Thyroid gland (tissue), 4 donors: ENCODE measurements around the gene HEBP1. TPM values are rescaled to one million over a fixed set of nuclear protein-coding genes. Genes with fewer than 3 reads are reported as not detected.

Source experiments
- DNase-seq, 2 donors: peaks; one replicate each; pipeline ENCODE4 v3.0.0-alpha.2; 2019
- H3K27ac ChIP-seq, 3 donors: fragments of 200-600 bp; sonication (generic); 1 replicate in 2 of 3; 2 replicates in 1 of 3; pipeline ENCODE4 v1.5.1; 2016 to 2019; ENCODE audit warnings: mild to moderate bottlenecking in 1 of 3, moderate library complexity in 1 of 3
- H3K27me3 ChIP-seq: fragments of 200-600 bp; sonication (generic); one replicate; pipeline ENCODE4 v1.5.1; 2019
- H3K36me3 ChIP-seq, 2 donors: fragments of 200-600 bp; sonication (generic); one replicate each; pipeline ENCODE4 v1.5.1; 2016 to 2019
- H3K4me1 ChIP-seq, 2 donors: fragments of 200-600 bp; sonication (generic); one replicate each; pipeline ENCODE4 v1.5.1; 2017 to 2019
- H3K4me3 ChIP-seq, 3 donors: fragments of 200-600 bp; sonication (generic); replicated peaks in 1 of 3; 1 replicate in 2 of 3; 2 replicates in 1 of 3; pipeline ENCODE4 v1.5.1; 2016; ENCODE audit warnings: mild to moderate bottlenecking in 1 of 3
- H3K9me3 ChIP-seq: fragments of 200-600 bp; sonication (generic); one replicate; pipeline ENCODE4 v1.5.1; 2017
- CTCF ChIP-seq, 6 experiments: fragments of 200-600 bp in 3 of 6; fragments of 450-650 bp in 3 of 6; sonication (generic) in 3 of 6; IDR thresholded peaks; one replicate each; pipeline ENCODE4 v1.5.1; 2016 to 2019; ENCODE audit warnings: antibody characterized with exemption in 6 of 6, mild to moderate bottlenecking in 2 of 6, inconsistent platforms in 1 of 6, moderate library complexity in 1 of 6
- POLR2A ChIP-seq, 2 donors: fragments of 450-650 bp; IDR thresholded peaks; one replicate each; pipeline ENCODE4 v1.6.1; 2017; ENCODE audit warnings: antibody characterized with exemption in 2 of 2, mild to moderate bottlenecking in 2 of 2, moderate library complexity in 1 of 2
- WGBS, 2 donors: methylation state at CpG; one replicate each; pipeline ENCODE4 v1.1.5; 2017; 5-methylcytosine and 5-hydroxymethylcytosine counted together
- intact Hi-C: fragments of 100-400 bp; cut with DNase I; formaldehyde crosslinking; loops from one replicate; pipeline ENCODE4 v1.15.1; 2023
- total RNA-seq, 4 donors: library from RNA; depleted of rRNA; stranded (reverse); fragments of >200 nt; gene quantifications; one replicate each; pipeline ENCODE4 v1.2.3, GENCODE V29; 2016

HEBP1 gene
- total RNA-seq, 4 donors from 2014 or later: 80.4 to 125 (median 91.3) TPM

GRCh38 chr12:12958886-12959285, 41.2 kb downstream of the HEBP1 start:
- no peak overlapping the region for H3K27ac ChIP-seq
- intact Hi-C loops: no loop called here
- no peak for DNase-seq
- peaks cover 0 to 10% of the 10 kb centered on the region in 2 donors for H3K4me1 ChIP-seq
- TF ChIP-seq POLR2A (IDR thresholded peaks at IDR 0.05) (no peak), CTCF (IDR thresholded peaks at IDR 0.05) (no peak)
- 72 to 75% methylated on average over 7 of the region's 7 CpGs for WGBS, 2 donors
- no peaks in the 10 kb centered on the region for H3K9me3 ChIP-seq
- H3K4me3 ChIP-seq: no peak overlapping the region
- H3K36me3 ChIP-seq: no peaks in the 10 kb centered on the region
- H3K27me3 ChIP-seq: no peaks in the 10 kb centered on the region

DNA sequence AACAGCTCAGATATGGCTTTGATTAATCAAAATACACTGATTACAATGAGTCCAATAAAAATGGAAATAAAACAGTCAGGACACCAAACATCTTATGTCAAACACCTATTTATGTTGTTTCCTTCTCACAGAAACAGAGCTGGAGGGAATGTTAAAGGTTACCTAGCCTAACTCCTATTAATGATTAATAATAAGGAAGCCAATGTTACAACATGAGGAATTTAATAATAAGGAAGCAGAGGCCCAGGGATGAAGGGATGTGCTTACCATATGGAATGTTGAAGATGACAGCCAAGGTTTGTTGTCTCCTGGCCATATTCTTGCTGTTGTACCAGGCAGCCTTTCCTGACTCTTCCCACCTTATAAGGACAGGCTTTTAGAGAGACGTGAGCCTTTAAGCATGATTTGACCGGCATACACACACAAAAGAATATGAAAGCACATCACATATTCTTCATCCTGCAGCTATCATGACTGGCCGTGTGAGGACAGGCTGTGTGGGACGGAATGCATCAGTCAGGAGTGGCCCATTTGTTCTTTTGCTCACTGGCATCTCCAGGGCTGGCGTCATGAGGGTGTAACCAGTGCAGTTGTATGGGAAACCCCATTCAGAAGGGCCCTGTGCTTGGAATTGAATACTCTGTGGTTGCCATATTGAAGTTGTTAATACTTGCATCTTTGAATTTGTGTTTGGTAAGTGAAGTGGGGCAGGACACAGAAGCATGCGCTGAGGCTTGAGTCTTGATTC, 45.0 kb downstream of the HEBP1 start:
- Histone ChIP-seq H3K4me3 (no peak overlapping the region), H3K9me3 (no peaks in the 10 kb centered on the region), H3K4me1 (peaks cover 0 to 10% of the 10 kb centered on the region in 2 donors), H3K27ac (no peak overlapping the region), H3K36me3 (no peaks in the 10 kb centered on the region), H3K27me3 (no peaks in the 10 kb centered on the region)
- 93 to 95% methylated on average over 6 of the region's 6 CpGs for WGBS, 2 donors
- TF ChIP-seq CTCF (IDR thresholded peaks at IDR 0.05) (no peak), POLR2A (IDR thresholded peaks at IDR 0.05) (no peak)
- intact Hi-C loops: no loop called here
- DNase-seq: no peak

- no peak overlapping the region for H3K4me3 ChIP-seq
- H3K27me3 ChIP-seq: no peaks in the 10 kb centered on the region
- no peaks in the 10 kb centered on the region for H3K9me3 ChIP-seq
- 35% methylated on average over 4 of the region's 4 CpGs for WGBS, 2 donors
- no peak overlapping the region for H3K27ac ChIP-seq
- TF ChIP-seq CTCF (IDR thresholded peaks at IDR 0.05): no peak
- TF ChIP-seq POLR2A (IDR thresholded peaks at IDR 0.05): no peak
- DNase-seq: peak; percentile 10 to 38
- intact Hi-C loops: no loop called here
- H3K4me1 ChIP-seq: peaks cover 0 to 10% of the 10 kb centered on the region in 2 donors
- H3K36me3 ChIP-seq: no peaks in the 10 kb centered on the region
These were observed 45.7 kb downstream of the HEBP1 start for GRCh38 chr12:12954356-12954755.

GRCh38 chr12:12952036-12952435, 48.0 kb downstream of the HEBP1 start, which contains the start of gene GPRC5D:
GPRC5D (minus strand) TSS chr12:12952170; CDS start chr12:12950384, 1,786 bp downstream.
- H3K27me3 ChIP-seq: no peaks in the 10 kb centered on the region
- intact Hi-C loops: no loop called here
- 90 to 94% methylated on average over 6 of the region's 6 CpGs for WGBS, 2 donors
- peaks cover 0 to 10% of the 10 kb centered on the region in 2 donors for H3K4me1 ChIP-seq
- DNase-seq: no peak
- no peak within 1 kb of the TSS for H3K27ac ChIP-seq
- TF ChIP-seq POLR2A (IDR thresholded peaks at IDR 0.05): no peak
- no peak for TF ChIP-seq CTCF (IDR thresholded peaks at IDR 0.05)
- no peaks in the 10 kb centered on the region for H3K36me3 ChIP-seq
- H3K9me3 ChIP-seq: no peaks in the 10 kb centered on the region
- no peak within 1 kb of the TSS for H3K4me3 ChIP-seq

- H3K27me3 ChIP-seq: no peaks in the 10 kb centered on the region
- no peak for DNase-seq
- H3K27ac ChIP-seq: no peak overlapping the region
- TF ChIP-seq POLR2A (IDR thresholded peaks at IDR 0.05) (no peak), CTCF (IDR thresholded peaks at IDR 0.05) (no peak)
- H3K4me1 ChIP-seq: peaks cover 0 to 10% of the 10 kb centered on the region in 2 donors
- intact Hi-C loops: no loop called here
- H3K4me3 ChIP-seq: no peak overlapping the region
- no peaks in the 10 kb centered on the region for H3K36me3 ChIP-seq
- WGBS, 2 donors: 94 to 96% methylated on average over 1 of the region's 1 CpG
- H3K9me3 ChIP-seq: no peaks in the 10 kb centered on the region
These were observed 48.6 kb downstream of the HEBP1 start for GRCh38 chr12:12951504-12951903.
